ENCODE measurements around the gene RAMACL. TPM values are rescaled to one million over a fixed set of nuclear protein-coding genes. Genes with fewer than 3 reads are reported as not detected.

RAMACL gene
- total RNA-seq, 1 experiment from 2014 or later: 0.28 TPM

- Histone ChIP-seq H2AFZ (ENCODE audit: low read length) (no peak overlapping the region), H4K8ac (replicated peaks; ENCODE audit: insufficient read length, low read depth, low read length) (no peak overlapping the region), H3T11ph (ENCODE audit: low read length) (no peak overlapping the region), H3K23ac (ENCODE audit: insufficient read length, low read depth, low read length) (no peak overlapping the region), H3K4ac (ENCODE audit: low read depth, low read length) (no peak overlapping the region), H2BK20ac (ENCODE audit: low read depth, low read length, poor library complexity, severe bottlenecking) (no peak overlapping the region), H2BK120ac (ENCODE audit: low read depth, low read length, poor library complexity, severe bottlenecking) (no peak overlapping the region), H3K56ac (ENCODE audit: insufficient read length, low read depth, low read length) (no peak overlapping the region), H2BK12ac (ENCODE audit: insufficient read length, low read depth, low read length) (no peak overlapping the region), H2BK15ac (ENCODE audit: low read depth, low read length) (no peak overlapping the region), H2AK5ac (ENCODE audit: insufficient read length, low read length) (no peak overlapping the region), H3K27me3 (ENCODE audit: insufficient read depth, low read length) (peaks cover 5% of the 10 kb centered on the region; the same call in 1 of the 2 replicates), H2BK5ac (ENCODE audit: insufficient read length, low read length) (no peak overlapping the region), H3K27ac (ENCODE audit: insufficient read length, low read depth, low read length) (no peak overlapping the region), H3K14ac (ENCODE audit: insufficient read depth, low read length) (no peak overlapping the region), H3K79me2 (ENCODE audit: insufficient read depth, low read length) (peaks cover 5% of the 10 kb centered on the region; the same call in 1 of the 2 replicates), H3K4me1 (ENCODE audit: insufficient read depth, low read length) (peaks cover 4% of the 10 kb centered on the region; the same call in 1 of the 2 replicates), H3K18ac (ENCODE audit: insufficient read length, low read depth, low read length) (no peak overlapping the region), H4K91ac (ENCODE audit: insufficient read length, low read depth, low read length) (no peak overlapping the region), H3K4me2 (ENCODE audit: insufficient read depth, insufficient read length, low read length) (peak overlapping the region; percentile 5), H3K79me1 (ENCODE audit: insufficient read depth, low read depth, low read length, poor library complexity, severe bottlenecking) (peaks cover 4% of the 10 kb centered on the region), H4K20me1 (ENCODE audit: control insufficient read depth, insufficient read depth, insufficient read length) (no peaks in the 10 kb centered on the region), H3K23me2 (ENCODE audit: insufficient read length, low read depth, low read length, poor library complexity, severe bottlenecking) (peaks cover 3% of the 10 kb centered on the region), H4K5ac (ENCODE audit: insufficient read length, low read depth, low read length) (no peak overlapping the region), H3K9me3 (ENCODE audit: control insufficient read depth, low read depth, low read length) (no peaks in the 10 kb centered on the region), H3K9ac (ENCODE audit: extremely low read depth, insufficient read length, low read length) (no peak overlapping the region)
- Mint-ChIP-seq H3K9me3 (no peaks in the 10 kb centered on the region), H3K36me3 (ENCODE audit: insufficient read depth in 1 of 3, low read depth in 3 of 3) (peaks cover 8 to 15% (median 15%) of the 10 kb centered on the region in 3 experiments), H3K4me3 (no peak overlapping the region), H3K27me3 (ENCODE audit: low read depth) (peaks cover 16% of the 10 kb centered on the region), H3K27ac (no peak overlapping the region), H3K4me1 (peaks cover 32 to 38% of the 10 kb centered on the region in 2 experiments)
- TF ChIP-seq CTCF (conservative IDR thresholded peaks at IDR 0.05): no peak
- peak; percentile 59 for DNase-seq
- no CpG with 5 or more reads among the region's 6 CpGs for WGBS (ENCODE audit: extremely low coverage, insufficient read length, low lambda C conversion rate)
Observed at GRCh38 chr6:166621114-166621540, 34.6 kb upstream of the RAMACL start.

Measured in H9 (cell line).